HG03039 (cell line): Measurements from ENCODE around the gene HEMGN.
A peak's percentile ranks its signal among the peaks of the same experiment; 100 is the strongest.
"Not testable (repeated sequence)": the region's sequence is repeated elsewhere in the genome, so short reads cannot be mapped to it uniquely, and the experiment has no call there.

Experiments used
- ATAC-seq: cut with Tn5 transposase; IDR thresholded peaks from one replicate; pipeline ENCODE4 v1.9.1; 2021; ENCODE audit warnings: mild to moderate bottlenecking, moderate library complexity; ENCODE audit not compliant: unreplicated experiment

The HEMGN gene

GRCh38 chr9:97938081-97938644 is at the start of gene HEMGN:
Gene HEMGN, minus strand, starts transcription at chr9:97938172. Its CDS starts 36 bp downstream, at chr9:97938136.
- no peak for ATAC-seq

GRCh38 chr9:97987487-97987886 is 49.5 kb upstream of the HEMGN start:
- no peak for ATAC-seq

- no peak for ATAC-seq
Measured at GRCh38 chr9:97985058-97985861, 47.3 kb upstream of the HEMGN start.

DNA sequence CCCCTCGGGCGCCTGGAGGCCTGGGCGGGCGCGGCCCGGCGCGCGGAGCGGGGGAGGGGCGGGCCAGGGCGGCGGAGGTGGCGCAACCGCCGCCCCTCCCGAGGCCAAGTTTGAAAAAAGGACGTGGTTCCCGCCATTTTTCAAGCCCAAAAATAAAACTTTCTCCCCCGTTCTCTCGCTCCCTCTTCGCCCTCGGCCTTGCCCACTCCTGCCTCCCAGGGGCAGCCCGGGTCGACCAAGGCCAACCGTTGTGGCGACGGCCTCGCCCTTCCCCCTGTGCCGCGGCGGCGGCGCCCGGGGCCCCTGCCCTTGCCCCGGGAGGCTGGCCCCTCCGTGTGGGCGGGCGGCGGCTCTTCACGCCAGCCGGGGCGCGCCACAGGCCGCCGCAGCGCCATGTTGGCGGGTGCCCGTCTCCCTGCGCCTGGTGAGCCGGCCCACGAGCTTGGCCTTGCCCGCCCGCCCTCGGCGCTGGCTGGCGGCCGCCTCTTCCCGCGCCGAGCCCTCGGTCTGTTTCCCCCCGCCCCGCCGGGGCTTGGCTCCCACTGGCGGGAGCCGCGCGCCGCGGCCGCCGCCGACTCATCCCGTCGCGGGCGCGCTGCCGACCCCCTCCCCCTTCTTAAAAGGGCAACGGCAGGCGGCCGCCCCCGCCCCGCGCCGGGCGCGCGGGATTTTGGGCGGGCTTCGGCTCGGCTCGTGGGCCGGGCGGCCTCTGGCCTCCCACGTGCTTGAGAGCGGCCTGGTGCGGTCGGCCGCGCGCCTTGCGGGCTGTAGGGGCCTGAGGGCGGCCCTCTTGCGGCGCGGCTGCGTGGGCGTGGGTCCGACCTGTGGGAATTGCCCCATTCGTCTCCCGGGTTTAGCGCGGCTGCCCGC is 46.5 kb upstream of the HEMGN start:
- peak; percentile 35 for ATAC-seq

DNA sequence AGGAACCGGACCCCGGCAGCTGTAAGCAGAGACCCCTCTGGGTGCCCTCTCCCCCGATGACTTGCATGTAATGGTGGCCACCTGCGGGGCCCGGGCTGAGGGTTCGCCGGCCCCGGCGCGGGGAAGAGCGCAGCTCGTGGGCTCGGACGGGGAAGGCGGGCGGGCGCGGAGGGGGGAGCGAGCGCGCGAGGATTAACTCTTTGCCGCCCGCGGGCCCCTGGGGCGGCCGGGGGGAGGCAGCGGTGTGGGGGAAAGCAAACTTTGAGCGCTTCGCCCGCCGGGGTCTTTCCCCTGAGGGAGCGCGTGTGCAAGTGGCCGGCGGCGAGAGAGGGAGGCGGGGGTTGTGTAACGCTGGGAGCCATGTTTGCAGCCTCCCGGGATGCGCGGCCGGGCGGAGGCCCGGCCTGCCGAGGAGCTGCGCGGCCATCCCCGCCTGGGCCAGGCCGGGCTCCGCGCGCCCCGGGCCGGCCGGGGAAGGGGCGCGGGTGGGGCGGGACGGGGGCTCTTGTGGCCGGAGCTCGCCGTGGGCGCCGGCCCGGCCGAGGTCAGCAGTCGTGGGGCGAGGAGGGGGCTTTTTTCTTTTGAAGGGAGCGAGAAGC is 45.7 kb upstream of the HEMGN start:
- peak; percentile 4 for ATAC-seq

DNA sequence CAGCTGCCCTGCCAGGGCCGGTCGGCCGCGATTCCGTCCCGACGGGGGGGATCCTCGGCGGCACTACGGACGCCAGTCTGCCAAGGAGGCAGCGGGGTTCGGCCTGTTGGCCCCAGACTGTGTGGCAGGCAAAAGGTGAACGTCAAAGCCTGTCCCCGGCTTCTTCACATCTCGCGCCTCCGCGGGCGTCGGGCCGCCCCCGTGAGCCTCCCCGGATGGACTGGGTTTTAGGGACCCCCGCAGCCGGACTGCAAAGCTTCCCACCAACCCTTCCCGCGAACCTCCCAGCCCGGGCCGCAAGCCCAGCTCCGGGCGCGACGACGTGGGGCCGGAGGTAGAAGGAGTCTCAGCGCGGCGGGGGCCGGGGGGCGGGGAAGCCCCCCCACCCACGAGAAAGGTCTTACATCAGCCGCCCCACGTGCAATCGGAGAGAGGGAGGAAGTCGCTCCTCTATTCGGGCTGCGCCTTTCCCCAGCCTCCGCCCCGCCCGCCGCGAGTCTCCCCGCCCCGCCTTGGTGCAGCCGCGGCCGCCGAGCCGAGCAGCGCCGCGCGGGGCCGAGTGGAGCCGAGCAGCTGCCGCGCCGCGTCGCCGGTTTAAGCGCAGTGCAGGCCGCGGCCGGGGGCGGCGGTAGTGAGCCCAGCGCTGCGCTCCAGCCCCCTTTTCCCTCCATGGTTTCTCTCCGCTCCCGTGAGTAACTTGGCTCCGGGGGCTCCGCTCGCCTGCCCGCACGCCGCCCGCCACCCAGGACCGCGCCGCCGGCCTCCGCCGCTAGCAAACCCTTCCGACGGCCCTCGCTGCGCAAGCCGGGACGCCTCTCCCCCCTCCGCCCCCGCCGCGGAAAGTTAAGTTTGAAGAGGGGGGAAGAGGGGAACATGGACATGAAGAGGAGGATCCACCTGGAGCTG is 45.0 kb upstream of the HEMGN start, which contains the start of gene ANP32B:
Gene ANP32B, plus strand, starts transcription at position 659 of the 906 bp plus-strand sequence. Its CDS starts 215 bp downstream, at position 874.
- ATAC-seq, result peak; percentile 43

DNA sequence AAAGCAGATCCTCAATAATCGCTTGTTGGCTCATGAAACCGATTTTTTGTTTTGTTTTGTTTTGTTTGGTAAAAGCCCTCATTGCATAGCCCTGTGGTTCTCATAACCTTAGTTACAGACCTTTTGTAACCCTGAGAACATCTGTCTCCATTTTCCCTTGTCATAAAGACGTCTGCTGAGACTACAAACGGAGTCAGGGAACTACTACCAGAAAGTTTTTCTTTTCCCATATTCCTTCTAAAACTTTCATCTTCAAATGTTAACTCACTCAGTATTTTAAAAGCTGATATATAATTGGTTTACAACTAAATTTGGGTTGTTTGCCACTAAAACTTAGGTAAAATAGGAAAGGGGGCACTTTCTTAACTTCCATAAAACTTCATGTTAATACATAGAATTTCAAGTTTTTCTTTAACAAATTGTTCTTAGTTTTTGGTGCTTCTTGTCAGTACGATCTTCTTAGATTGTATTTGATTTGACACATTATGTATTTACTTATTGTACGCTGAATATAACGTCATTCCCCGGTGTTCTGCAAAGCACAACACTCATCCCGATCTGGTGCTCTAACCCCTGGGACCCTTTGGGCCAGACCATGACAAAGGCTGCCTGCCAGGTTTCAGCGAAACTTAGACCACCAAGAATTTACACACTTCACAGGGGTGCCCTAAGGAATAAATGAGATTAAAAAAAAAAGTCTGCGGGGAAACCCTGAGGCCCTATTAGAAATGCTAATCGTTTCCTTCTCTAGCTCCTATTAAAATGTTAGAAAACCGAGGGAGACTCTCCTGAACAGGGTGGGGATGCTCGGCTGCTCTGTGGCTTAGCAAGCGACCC is 44.1 kb upstream of the HEMGN start:
- no peak for ATAC-seq

DNA sequence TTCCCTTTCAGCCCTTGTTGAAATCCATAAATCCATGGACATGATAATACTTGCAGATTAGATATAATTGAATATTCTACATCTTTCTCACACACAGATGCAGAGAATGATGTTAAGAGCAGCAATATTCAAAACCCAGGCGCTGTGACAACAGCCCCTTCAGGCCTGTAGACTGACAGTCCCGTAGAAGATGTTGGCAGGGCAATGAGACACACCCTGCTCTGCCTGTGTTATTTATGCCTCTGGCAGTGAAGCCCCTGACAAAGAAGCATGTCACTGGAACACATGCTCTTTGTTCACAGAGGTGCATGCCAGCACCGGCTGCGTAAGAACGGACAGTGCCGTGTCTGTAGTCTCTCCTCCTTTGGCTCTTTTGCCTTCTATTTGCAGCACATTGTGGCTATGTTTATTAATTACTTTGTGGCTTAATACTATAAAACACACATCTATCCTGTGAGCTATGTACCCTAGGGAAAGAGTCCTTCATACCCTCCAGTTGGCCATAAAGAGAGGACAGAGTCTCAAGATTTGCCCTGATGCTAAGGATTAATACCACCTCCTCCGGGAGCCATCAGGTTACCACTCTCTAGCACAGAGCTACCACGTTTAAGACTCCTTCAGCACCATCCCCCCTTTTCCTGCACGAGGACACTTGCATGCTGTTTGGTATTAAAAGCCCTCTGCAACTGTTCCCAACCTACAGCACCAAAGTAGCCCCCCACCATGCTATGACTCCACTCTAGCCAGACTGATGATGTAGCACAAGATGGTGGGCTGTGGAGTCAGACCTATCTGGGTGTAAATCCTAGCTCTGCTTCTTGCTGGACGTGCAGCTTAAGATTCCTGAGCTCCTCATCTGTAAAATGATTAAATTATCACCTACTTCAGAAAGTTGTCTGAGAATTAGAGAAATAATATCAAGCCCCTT is 43.2 kb upstream of the HEMGN start:
- no peak for ATAC-seq

- ATAC-seq, result no peak
Measured at GRCh38 chr9:97980479-97980803, 42.5 kb upstream of the HEMGN start.

DNA sequence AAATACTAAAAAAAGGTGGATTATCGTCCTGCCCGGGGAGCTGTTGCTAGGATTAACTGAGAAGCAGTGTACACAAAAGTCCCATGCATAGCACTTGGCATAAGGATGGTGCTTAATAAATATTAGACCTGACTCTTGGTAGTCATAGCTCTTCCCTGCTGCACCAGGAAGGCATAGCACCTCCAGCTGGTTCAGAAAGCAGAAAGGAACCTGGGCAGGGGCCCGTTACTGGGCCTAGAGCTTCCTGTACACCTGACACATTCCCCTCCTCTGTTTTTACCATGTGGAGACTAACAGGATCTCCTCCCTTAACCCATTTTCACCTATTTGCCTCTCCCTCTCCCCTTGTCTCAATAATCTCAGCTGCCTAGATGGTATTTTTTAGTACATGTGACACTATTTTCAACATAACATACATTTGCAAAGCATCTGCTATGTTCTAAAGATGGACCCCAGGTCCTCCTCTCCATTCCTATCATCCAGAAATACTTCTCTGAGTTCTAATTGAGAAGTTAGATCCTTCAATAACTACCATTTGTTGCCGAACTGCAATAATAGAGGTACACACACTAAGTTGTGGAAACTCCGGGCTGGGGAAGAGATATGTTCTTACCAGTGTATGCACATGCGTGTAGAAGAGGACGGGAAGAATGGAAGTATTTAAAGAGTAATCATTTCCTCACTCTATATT is 42.0 kb upstream of the HEMGN start:
- no peak for ATAC-seq

- no peak for ATAC-seq
Measured at GRCh38 chr9:97978371-97979130, 40.6 kb upstream of the HEMGN start.

- ATAC-seq, result not testable (repeated sequence)
Measured at GRCh38 chr9:97976633-97977032, 38.7 kb upstream of the HEMGN start.

DNA sequence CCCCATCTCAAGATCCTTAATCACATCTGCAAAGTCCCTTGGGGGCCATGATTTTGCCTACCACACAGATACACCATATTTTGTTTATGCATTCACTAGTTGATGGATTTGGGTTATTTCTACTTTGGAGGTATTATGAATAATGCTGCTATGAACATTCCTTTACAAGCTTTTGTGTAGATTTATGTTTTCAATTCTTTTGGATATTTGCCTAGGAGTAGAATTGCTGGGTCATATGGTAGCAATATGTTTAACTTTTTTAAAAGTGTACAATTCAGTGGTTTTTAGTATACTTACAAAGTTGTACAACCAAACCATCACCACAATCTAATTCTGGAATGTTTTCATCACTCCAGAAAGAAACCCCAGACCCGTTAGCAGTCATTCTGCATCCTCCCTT is 37.4 kb upstream of the HEMGN start:
- ATAC-seq, result no peak

GRCh38 chr9:97972753-97973152 is 34.8 kb upstream of the HEMGN start:
- ATAC-seq, result no peak

GRCh38 chr9:97970165-97970564 is 32.2 kb upstream of the HEMGN start:
- ATAC-seq, result no peak

GRCh38 chr9:97969014-97969413 is 31.0 kb upstream of the HEMGN start:
- no peak for ATAC-seq

- no peak for ATAC-seq
Measured at GRCh38 chr9:97966493-97966892, 28.5 kb upstream of the HEMGN start.
